Naive B cell (primary cell): ENCODE results near the gene PTPRE. TPM values are rescaled to one million over a fixed set of nuclear protein-coding genes. Genes with fewer than 3 reads are reported as not detected.

Experiments used
- ATAC-seq, 2 donors: fragments of 150-1000 bp; cut with Tn5 transposase; 2 replicates each; pipeline ENCODE4 v1.10.0; 2021; ENCODE audit warnings: low read depth in 2 of 2, mild to moderate bottlenecking in 2 of 2, moderate library complexity in 2 of 2
- DNase-seq: peaks from one replicate; pipeline ENCODE4 v3.0.0; 2022
- H3K27ac Mint-ChIP-seq, 6 donors: one replicate each; pipeline ENCODE4 v1.8.0; 2020 to 2022; ENCODE audit warnings: mild to moderate bottlenecking in 6 of 6, mixed read lengths in 6 of 6, moderate library complexity in 5 of 6, inconsistent platforms in 2 of 6
- H3K27me3 Mint-ChIP-seq, 3 donors: one replicate each; pipeline ENCODE4 v1.8.0; 2021 to 2022; ENCODE audit warnings: mixed read lengths in 3 of 3, mild to moderate bottlenecking in 1 of 3
- H3K36me3 Mint-ChIP-seq, 2 donors: one replicate each; pipeline ENCODE4 v1.8.0; 2020 to 2022; ENCODE audit warnings: mixed read lengths in 2 of 2, inconsistent platforms in 1 of 2, mild to moderate bottlenecking in 1 of 2
- H3K4me1 Mint-ChIP-seq, 3 donors: one replicate each; pipeline ENCODE4 v1.8.0; 2020 to 2022; ENCODE audit warnings: mixed read lengths in 3 of 3, inconsistent platforms in 1 of 3, mild to moderate bottlenecking in 1 of 3, moderate library complexity in 1 of 3
- H3K4me3 Mint-ChIP-seq, 8 donors: one replicate each; pipeline ENCODE4 v1.8.0; 2020 to 2022; ENCODE audit warnings: mild to moderate bottlenecking in 8 of 8, mixed read lengths in 8 of 8, moderate library complexity in 8 of 8, inconsistent platforms in 2 of 8
- H3K9me3 Mint-ChIP-seq, 7 donors: one replicate each; pipeline ENCODE4 v1.8.0; 2020 to 2022; ENCODE audit warnings: mixed read lengths in 7 of 7, mild to moderate bottlenecking in 5 of 7, inconsistent platforms in 2 of 7, moderate library complexity in 1 of 7
- polyA plus RNA-seq, 6 donors: library from polyadenylated mRNA; unstranded; fragments of 300-500 nt; fragmentation: Illumina TruSeq; gene quantifications; one replicate each; pipeline ENCODE4 v1.2.3, GENCODE V29; 2021; ENCODE audit warnings: low read depth in 6 of 6

The PTPRE gene
- polyA plus RNA-seq, 6 donors from 2014 or later: 6.0 to 15.9 (median 9.9) TPM

DNA sequence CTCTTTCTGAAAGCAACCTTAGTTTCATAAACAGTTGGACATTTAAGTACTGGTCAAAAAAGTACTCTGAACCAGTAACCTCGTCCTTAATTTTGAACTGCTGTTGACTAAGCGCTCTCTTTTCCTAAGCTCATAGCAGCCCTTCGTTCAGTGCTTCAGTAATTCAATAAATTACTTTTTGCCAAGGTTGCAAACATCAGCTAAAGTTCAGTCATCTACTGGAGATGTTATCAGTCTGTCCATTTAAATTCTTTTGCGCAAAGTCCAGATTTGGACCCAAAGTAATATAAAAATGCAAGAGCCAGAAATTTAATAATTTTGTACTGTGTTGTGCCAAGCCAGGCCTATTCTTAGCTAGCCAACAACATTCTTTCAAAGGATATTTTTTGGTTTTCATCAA lies 8.4 kb downstream of the PTPRE start:
- H3K4me3 Mint-ChIP-seq: no peak overlapping the region
- ATAC-seq (no peak), DNase-seq (no peak)
- peaks cover under 1 to 8% (median 2%) of the 10 kb centered on the region in 3 donors for H3K27me3 Mint-ChIP-seq
- H3K36me3 Mint-ChIP-seq: peaks cover 0 to 8% of the 10 kb centered on the region in 2 donors
- H3K9me3 Mint-ChIP-seq: peaks cover 0 to 9% (median 2%) of the 10 kb centered on the region in 7 donors
- H3K4me1 Mint-ChIP-seq: peaks cover 9 to 13% (median 13%) of the 10 kb centered on the region in 3 donors
- H3K27ac Mint-ChIP-seq: no peak overlapping the region

DNA sequence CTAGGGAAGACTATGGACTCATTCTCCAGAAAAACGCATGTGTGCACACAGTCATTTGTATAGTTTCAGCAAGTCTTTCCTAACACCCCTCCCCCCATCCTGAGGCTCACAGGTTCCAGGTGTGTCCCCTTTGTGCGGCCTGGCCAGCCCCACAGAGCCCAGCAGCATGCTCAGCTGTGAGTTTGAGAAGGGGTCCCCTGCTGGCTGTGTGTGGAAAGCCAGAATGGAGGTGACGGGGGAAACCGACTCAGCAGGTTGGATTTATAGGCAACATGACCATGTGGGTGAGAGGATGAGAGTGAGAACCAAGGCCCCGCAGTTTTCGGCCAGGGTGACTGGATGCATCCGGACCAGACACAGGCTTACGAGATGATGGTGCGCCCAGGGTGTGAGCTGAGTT lies 9.9 kb downstream of the PTPRE start:
- peaks cover 0 to 9% (median 2%) of the 10 kb centered on the region in 7 donors for H3K9me3 Mint-ChIP-seq
- H3K27ac Mint-ChIP-seq: no peak overlapping the region
- no peak overlapping the region for H3K4me3 Mint-ChIP-seq
- ATAC-seq: no peak
- H3K27me3 Mint-ChIP-seq: peaks cover 0 to 8% (median 0%) of the 10 kb centered on the region in 3 donors
- peaks cover 0 to 8% of the 10 kb centered on the region in 2 donors for H3K36me3 Mint-ChIP-seq
- peaks cover 13 to 21% (median 14%) of the 10 kb centered on the region in 3 donors for H3K4me1 Mint-ChIP-seq
- DNase-seq: no peak

- Mint-ChIP-seq H3K4me1 (peaks cover 13 to 21% (median 14%) of the 10 kb centered on the region in 3 donors), H3K27ac (peak overlapping the region in 2 of 6 donors; percentile 69 to 71), H3K9me3 (peaks cover 0 to 9% (median 2%) of the 10 kb centered on the region in 7 donors), H3K4me3 (no peak overlapping the region), H3K27me3 (peaks cover 0 to 7% (median 0%) of the 10 kb centered on the region in 3 donors), H3K36me3 (peaks cover 0 to 8% of the 10 kb centered on the region in 2 donors)
- ATAC-seq (no peak), DNase-seq (no peak)
Measured at GRCh38 chr10:127918572-127918971, 11.7 kb downstream of the PTPRE start.

- ATAC-seq: no peak
- H3K9me3 Mint-ChIP-seq: peaks cover 0 to 9% (median 2%) of the 10 kb centered on the region in 7 donors
- H3K4me1 Mint-ChIP-seq: peaks cover 13 to 21% (median 14%) of the 10 kb centered on the region in 3 donors
- DNase-seq: no peak
- H3K36me3 Mint-ChIP-seq: peaks cover 0 to 8% of the 10 kb centered on the region in 2 donors
- H3K4me3 Mint-ChIP-seq: peak overlapping the region in 1 of 8 donors; percentile 44
- H3K27me3 Mint-ChIP-seq: no peaks in the 10 kb centered on the region
- peak overlapping the region in 3 of 6 donors; percentile 20 to 38 (median 33) for H3K27ac Mint-ChIP-seq
Measured at GRCh38 chr10:127919418-127920271, 12.7 kb downstream of the PTPRE start.

DNA sequence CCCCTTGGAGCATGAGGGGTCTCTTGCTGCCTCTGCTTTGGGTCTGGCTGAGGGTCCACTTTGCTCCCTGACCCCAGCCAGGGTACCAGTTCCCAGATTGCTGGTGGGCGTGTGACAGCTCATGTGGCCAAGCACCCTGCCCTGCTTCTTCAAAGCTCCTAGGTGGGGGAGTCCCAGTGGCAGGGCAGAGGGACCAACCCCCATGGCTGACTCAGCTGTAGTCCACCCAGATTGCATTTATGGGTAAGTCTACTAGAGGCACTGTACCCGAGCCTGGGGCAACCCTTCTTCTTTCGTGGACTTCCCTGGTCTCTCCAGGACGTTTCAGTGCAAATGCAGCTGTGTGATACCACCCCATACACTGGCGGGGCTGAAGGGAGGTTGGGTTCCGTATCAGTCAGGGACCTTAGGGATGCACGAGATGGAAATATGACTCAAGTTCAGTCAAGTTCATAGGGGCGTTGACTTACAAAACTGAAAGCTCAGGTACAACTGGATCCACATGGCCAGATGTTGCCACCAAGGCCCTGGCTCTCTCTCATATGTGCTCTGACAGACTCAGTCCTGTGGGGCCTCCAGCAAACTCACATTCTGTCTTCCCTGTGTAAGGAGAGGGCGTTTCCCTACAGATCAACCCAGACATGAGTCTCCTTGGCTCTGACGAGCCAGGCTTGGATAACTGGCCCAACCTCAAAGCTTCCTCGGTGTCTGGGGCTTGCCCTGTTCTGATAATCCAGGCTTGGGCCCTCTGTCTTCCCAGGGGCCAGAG lies 13.6 kb downstream of the PTPRE start:
- Mint-ChIP-seq H3K36me3 (peaks cover 0 to 8% of the 10 kb centered on the region in 2 donors), H3K4me3 (peak overlapping the region in 2 of 8 donors; percentile 29 to 44), H3K9me3 (peaks cover 0 to 9% (median 2%) of the 10 kb centered on the region in 7 donors), H3K27ac (no peak overlapping the region), H3K4me1 (peaks cover 13 to 21% (median 14%) of the 10 kb centered on the region in 3 donors), H3K27me3 (no peaks in the 10 kb centered on the region)
- ATAC-seq (no peak), DNase-seq (no peak)

DNA sequence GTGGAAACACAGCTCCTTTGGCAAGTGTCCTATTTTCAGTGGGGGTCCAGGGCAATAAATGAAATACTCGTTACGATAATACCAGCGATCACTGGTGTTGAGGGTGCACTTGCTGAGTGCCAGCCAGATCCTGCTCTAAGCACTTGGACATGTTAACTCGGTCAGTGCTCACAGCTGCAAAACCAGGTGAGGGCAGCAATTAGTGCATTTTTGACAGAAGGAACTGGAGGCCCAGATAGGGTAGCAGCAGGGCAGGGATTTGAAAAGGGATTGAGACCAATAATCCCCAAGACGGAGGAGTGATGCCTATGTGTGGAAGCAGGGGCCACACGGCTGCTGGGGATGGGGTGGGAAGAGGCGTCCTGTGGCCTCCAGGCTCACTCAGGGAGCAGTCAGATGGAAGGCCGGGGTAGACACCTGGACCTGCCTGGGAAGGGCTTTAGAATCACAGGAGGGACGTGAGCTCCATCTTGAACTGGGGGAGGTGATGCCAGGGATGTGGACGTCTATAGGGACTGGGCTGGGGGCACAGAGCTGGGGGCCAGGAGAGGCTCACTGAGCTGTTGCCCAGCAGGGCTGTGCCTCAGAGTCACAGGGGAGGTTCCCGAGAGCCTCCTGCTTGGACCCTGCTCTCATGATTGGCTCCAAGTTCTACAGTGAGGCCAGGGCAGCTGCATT lies 14.3 kb downstream of the PTPRE start:
- Mint-ChIP-seq H3K4me1 (peaks cover 13 to 21% (median 14%) of the 10 kb centered on the region in 3 donors), H3K27me3 (peaks cover 0 to under 1% (median 0%) of the 10 kb centered on the region in 3 donors), H3K4me3 (peak overlapping the region in 1 of 8 donors; percentile 56), H3K9me3 (peaks cover 0 to 3% (median 0%) of the 10 kb centered on the region in 7 donors), H3K27ac (no peak overlapping the region), H3K36me3 (peaks cover 0 to 6% of the 10 kb centered on the region in 2 donors)
- DNase-seq: no peak
- ATAC-seq: no peak

DNA sequence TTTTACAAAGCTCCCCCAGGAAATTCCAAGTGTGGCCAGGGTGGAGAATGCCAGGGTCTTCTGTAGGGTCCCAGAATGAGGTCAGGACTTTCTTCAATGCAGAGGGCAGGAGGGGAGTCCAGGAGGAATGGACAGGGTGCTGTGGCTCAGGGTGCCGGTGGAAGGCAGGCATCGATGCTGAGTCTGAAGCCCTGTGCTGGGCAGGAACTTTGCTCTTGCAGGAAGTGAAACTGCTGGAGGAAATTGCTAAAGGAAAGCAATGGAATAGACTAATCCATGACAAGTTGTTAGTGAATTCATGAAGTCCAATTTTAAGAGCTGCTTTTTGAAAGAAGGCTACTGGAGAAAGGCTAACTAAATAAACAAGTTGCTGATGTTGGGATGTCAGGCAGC lies 14.8 kb downstream of the PTPRE start:
- peaks cover 0 to 6% (median 0%) of the 10 kb centered on the region in 3 donors for H3K27me3 Mint-ChIP-seq
- peak overlapping the region in 1 of 8 donors; percentile 20 for H3K4me3 Mint-ChIP-seq
- DNase-seq (no peak), ATAC-seq (no peak)
- H3K36me3 Mint-ChIP-seq: peaks cover 0 to under 1% of the 10 kb centered on the region in 2 donors
- no peak overlapping the region for H3K27ac Mint-ChIP-seq
- H3K9me3 Mint-ChIP-seq: peaks cover 0 to 4% (median 0%) of the 10 kb centered on the region in 7 donors
- peaks cover 14 to 21% (median 17%) of the 10 kb centered on the region in 3 donors for H3K4me1 Mint-ChIP-seq

GRCh38 chr10:127922206-127922605 lies 15.3 kb downstream of the PTPRE start:
- DNase-seq: no peak
- Mint-ChIP-seq H3K9me3 (peaks cover 0 to 4% (median 0%) of the 10 kb centered on the region in 7 donors), H3K36me3 (no peaks in the 10 kb centered on the region), H3K27me3 (peaks cover 0 to 8% (median 0%) of the 10 kb centered on the region in 3 donors), H3K4me1 (peaks cover 14 to 21% (median 17%) of the 10 kb centered on the region in 3 donors), H3K4me3 (peak overlapping the region in 1 of 8 donors; percentile 20), H3K27ac (no peak overlapping the region)
- no peak for ATAC-seq

DNA sequence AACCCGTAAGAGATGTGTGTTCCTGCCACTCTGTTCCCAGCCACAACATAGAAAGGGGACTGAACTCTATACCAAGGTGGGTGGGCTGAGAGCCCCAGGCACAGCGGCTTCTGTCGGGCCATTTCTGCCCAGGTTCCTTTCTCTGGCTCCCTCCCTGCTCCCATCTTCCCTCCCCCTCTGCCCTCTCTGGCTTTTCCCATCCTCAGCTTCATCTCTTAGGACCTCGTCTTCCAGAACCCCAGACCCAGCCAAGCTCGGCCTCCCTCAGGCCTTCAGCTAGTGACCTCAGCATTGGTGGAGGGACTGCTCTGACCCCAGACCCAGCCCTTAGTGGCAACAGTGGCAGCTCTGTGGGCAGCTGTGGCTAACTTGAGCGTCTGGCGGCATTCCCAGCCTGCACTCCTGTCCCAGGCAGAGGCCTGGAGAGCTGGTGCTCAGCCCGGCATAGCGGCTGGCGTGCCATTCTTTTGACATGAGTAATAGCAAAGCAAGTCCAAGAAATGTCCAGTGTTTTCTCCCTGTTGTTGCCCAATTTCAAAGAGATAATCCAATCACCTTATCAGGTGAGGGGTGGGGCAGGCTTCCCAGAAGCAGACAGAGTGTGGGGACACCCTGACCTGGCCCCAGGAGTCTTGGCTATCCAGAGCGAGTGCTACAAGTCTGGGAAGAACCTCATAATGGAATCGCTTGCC lies 15.9 kb downstream of the PTPRE start:
- no peak overlapping the region for H3K4me3 Mint-ChIP-seq

GRCh38 chr10:127923646-127924045 lies 16.7 kb downstream of the PTPRE start:
- peaks cover 0 to 4% (median 0%) of the 10 kb centered on the region in 7 donors for H3K9me3 Mint-ChIP-seq
- ATAC-seq (no peak), DNase-seq (no peak)
- H3K4me3 Mint-ChIP-seq: peak overlapping the region in 1 of 8 donors; percentile 15
- no peaks in the 10 kb centered on the region for H3K36me3 Mint-ChIP-seq
- H3K27me3 Mint-ChIP-seq: peaks cover 0 to 8% (median 0%) of the 10 kb centered on the region in 3 donors
- peaks cover 14 to 21% (median 17%) of the 10 kb centered on the region in 3 donors for H3K4me1 Mint-ChIP-seq
- H3K27ac Mint-ChIP-seq: no peak overlapping the region

More for the DNA sequence above, 15.9 kb downstream of the PTPRE start:
- Mint-ChIP-seq H3K4me1 (peaks cover 14 to 21% (median 17%) of the 10 kb centered on the region in 3 donors), H3K27ac (no peak overlapping the region), H3K9me3 (peaks cover 0 to 4% (median 0%) of the 10 kb centered on the region in 7 donors), H3K27me3 (peaks cover 0 to 8% (median 0%) of the 10 kb centered on the region in 3 donors), H3K36me3 (no peaks in the 10 kb centered on the region)
- DNase-seq: no peak
- ATAC-seq: no peak

DNA sequence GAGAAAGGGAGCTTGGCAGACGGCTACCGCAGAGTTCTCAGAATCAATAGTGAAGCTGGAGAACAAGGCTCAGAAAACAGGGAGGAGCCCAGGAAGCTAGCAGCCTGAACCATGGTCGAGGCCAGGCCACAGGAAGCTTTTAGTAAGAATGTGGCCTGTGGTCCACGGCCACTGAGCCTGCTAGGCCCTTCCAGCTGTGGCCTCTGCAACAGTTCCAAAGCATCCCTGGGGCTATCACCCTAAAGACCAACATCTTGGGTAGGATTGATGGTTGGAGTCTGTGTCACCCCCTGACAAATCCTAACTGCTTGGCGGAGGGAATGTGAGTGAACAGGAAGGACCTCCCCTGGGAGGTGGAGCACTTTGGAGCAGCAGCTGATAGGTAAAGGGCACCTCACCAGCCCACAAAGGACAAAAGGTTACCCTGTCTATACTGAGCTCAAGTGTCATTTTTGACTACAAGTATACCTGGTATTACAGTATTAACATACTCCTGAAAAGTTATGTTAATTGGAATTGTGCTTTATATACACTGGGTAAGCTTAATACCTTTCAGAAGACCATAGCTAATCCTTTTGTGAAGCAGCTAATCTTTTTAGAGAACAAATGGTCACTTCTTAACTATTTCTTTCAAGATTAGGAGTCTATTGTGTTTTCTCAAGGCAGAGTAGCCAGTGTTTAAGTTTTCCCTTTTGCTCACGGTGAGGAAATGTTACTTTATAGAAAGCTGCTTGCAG lies 18.7 kb downstream of the PTPRE start:
- peaks cover 0 to 8% (median 0%) of the 10 kb centered on the region in 3 donors for H3K27me3 Mint-ChIP-seq
- H3K4me3 Mint-ChIP-seq: no peak overlapping the region
- no peak for ATAC-seq
- DNase-seq: no peak
- H3K9me3 Mint-ChIP-seq: peaks cover 0 to 4% (median 0%) of the 10 kb centered on the region in 7 donors
- peaks cover 0 to 8% (median 5%) of the 10 kb centered on the region in 3 donors for H3K4me1 Mint-ChIP-seq
- H3K27ac Mint-ChIP-seq: no peak overlapping the region
- no peaks in the 10 kb centered on the region for H3K36me3 Mint-ChIP-seq

GRCh38 chr10:127926455-127926854 lies 19.6 kb downstream of the PTPRE start:
- peak overlapping the region in 1 of 6 donors; percentile 4 for H3K27ac Mint-ChIP-seq
- no peaks in the 10 kb centered on the region for H3K36me3 Mint-ChIP-seq
- peaks cover 0 to 8% (median 0%) of the 10 kb centered on the region in 3 donors for H3K27me3 Mint-ChIP-seq
- peaks cover 0 to 4% (median under 1%) of the 10 kb centered on the region in 3 donors for H3K4me1 Mint-ChIP-seq
- no peak for DNase-seq
- H3K4me3 Mint-ChIP-seq: no peak overlapping the region
- ATAC-seq: no peak
- H3K9me3 Mint-ChIP-seq: peaks cover 0 to 4% (median 0%) of the 10 kb centered on the region in 7 donors
